Fibroblast of skin of abdomen (primary cell): ENCODE data around the gene ADGRF1. TPM values are rescaled to one million over a fixed set of nuclear protein-coding genes. Genes with fewer than 3 reads are reported as not detected.
"Not testable (repeated sequence)": the region's sequence is repeated elsewhere in the genome, so short reads cannot be mapped to it uniquely, and the experiment has no call there.

Experiments used
- DNase-seq: peaks from one replicate; pipeline ENCODE4 v3.0.0-alpha.2; 2013
- polyA plus RNA-seq, 2 experiments: library from polyadenylated mRNA; unstranded; fragments of 120-200 nt; gene quantifications; one replicate each; pipeline ENCODE4 v1.2.1, GENCODE V29; 2013; ENCODE audit not compliant: insufficient read length in 2 of 2

ADGRF1 gene
- not detected for polyA plus RNA-seq (2013, experiment 1 of 2; ENCODE audit: insufficient read length)
- 0.01 TPM for polyA plus RNA-seq (2013, experiment 2 of 2; ENCODE audit: insufficient read length)

DNA sequence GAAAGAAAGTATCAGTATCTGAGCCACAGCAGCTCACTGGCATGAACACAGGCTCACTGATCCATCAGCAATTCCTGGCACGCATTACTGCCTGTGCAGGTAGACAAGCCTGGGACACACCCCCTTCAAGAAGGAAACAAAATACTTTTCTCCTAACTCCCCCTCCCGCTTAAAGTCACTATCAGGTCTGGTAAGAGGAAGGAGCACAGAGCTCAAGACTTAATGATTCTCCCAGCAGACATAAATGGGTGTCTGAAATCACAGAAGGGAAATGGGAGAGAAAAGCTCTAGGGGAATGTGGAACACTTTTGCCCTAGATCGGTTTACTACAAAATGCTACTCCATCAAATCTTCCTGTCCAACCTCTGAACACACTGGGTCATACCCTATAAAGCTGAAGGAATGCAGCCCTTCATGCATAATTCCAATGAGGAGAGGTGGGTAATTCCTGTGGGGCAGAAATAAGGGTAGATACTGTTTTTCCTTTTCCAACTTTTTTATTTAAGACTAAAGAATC is at the start of gene ADGRF1:
ADGRF1 (minus strand) TSS at position 58 of the 517 bp plus-strand sequence. CDS start 13,271 bp downstream, outside the sequence.
- DNase-seq: no peak

DNA sequence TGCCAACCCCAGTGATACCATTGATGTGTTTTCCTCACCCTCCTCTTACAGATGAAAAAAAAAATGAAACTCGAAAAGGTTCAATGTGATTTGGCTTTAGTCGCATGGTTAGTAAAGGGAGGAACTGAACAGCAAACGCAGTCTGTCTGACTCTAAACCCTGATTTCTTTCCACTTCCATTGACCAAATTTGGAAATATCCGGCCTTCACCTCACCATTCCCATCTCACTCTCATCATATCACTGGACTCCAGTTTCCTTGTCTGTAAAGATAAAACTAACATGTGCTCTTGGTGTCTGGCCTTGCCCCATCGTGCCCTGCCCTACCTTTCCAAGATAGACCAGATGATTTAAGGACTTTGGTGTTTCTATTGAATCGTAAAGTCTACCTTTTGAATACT is 48.7 kb upstream of the ADGRF1 start:
- DNase-seq: no peak

DNA sequence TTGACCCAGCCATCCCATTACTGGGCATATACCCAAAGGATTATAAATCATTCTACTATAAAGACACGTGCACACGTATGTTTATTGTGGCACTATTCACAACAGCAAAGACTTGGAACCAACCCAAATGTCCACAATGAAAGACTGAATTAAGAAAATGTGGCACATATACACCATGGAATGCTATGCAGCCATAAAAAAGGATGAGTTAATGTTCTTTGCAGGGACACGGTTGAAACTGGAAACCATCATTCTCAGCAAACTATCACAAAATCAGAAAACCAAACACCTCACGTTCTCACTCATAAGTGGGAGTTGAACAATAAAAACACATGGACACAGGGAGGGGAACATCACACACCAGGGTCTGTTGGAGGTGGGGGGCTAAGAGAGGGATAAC is 47.3 kb upstream of the ADGRF1 start:
- DNase-seq: not testable (repeated sequence)

DNA sequence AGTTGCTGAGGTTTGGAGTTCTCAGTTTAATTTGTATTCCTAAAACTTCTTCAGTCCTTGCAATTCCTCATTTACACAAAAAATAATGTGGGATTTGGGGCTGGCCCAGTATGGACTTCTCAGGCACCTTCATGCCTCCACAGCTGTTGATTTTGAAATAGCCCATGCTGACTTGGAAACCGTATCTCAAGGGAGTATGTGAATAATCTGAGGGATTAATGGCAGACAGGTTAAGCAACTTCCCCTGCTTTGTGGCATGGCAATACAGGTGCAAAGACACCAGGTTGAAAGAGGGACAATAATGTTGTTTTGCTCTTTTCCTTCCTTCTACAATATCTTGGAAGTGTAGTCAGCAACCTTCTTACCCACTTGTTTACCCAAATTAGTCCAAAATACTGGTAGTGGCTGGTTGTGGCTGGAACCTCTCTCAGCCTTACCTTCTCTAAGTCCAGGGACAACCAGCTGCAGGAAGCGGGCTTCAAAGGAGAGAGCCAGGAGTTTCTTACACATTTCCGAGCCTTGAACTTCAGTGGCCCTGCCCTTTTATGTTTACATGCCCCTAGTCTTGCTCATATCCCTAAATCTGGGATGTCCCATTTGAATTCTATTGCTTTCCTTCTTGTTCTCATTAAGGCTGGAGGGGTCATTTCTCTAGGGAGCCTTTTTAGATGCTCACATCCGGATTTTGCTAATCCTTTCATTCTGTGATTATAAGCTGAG is 44.1 kb upstream of the ADGRF1 start:
- DNase-seq: no peak

DNA sequence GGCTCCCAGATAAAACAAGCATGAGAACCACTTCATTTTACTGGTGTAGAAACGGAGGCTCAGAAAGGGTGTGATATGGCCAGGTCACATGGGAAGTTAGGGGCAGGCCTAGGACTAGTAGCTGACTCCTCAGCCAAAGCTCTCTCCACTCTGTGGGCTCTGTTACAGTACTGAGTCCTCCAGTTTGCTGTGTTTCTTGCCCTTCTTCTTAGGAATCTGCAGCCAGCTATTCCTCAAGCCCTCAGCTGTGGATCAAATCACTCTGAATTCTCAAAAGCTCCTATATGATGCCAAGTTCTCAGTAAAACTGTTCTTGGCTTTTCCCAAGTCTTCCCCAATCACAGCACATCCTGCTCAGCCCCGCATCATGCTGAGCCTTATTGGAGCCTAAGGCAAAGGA is 42.5 kb upstream of the ADGRF1 start:
- DNase-seq: no peak

DNA sequence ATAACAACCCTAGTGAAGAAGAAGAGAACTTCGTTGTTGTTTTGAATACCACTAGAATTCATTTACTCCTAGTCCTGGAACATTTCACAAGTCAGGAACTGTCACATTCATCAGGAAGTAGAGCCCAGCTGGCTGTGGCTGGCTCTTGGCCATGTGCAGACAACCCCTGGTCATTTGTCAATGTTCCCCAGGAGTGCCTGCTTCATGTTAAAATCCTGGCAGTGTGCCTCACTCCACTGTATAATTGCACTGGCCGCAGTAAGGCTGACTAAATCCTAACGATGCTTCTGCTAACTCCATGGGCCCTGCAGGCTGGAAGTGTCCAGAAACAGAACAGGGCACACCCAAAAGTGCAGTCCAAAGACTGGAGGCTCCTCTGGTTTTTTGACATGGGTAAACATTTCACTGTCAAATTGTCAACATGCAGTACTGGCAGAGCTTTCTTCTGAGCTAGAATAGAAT is 41.5 kb upstream of the ADGRF1 start:
- peak; percentile 83 for DNase-seq

DNA sequence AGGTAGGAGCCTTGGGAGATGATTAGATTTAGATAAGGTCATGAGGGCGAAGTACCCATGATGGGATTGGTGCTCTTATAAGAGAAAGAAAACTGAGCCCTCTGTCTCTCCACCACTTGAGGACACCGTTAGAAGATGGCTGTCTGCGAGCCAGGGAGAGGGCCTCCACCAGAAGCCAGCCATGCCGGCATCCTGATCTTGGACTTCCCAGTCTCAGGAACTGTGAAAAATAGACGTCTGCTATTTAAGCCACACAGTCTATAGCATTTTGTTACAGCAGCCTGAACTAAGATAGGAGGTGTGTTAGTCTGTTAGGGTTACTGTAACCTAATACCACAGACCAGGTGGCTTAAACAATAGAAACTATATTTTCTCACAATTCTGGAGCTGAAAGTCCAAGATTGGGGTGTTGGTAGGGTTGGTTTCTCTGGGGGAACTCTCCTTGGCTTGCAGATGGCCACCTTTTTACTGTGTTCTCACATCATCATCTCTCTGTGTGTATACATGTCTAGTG is 38.0 kb upstream of the ADGRF1 start:
- DNase-seq: no peak

DNA sequence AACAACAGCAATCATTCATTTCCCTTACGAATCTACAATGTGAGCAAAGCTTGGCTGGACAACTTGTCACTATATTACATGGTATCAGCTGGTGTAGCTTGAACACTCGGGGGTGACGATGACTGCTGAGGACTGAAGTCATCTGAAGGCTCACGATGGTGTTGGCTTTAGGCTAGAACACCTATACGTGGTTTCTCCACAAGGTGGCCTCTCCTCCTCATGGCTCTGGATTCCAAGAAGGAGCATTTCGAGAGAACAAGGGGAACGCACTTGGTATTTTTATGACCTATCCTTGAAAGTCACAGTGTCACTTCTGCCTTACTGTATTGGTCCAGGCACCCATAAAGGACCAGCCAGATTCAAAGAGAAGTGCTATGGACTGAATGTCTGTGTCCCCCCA is 37.5 kb upstream of the ADGRF1 start:
- no peak for DNase-seq

DNA sequence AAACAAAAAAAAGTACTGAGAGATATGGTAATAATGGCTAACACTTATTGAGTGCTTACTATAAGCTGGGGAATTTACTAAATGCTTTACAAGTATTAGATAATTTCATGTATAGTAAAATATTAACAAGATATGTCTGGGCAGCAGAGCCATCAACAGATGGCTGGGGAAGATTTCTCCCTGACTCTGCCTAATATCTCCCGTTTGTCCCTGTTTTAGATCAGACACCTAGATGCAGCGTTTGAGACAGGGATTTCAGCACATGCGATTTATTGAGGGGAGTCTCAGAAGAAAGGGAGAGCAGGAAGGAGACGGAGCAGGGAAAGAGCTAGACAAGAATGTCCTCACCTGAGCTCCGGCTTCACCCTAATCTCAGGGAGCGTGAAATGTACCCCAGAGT is 36.9 kb upstream of the ADGRF1 start:
- no peak for DNase-seq

DNA sequence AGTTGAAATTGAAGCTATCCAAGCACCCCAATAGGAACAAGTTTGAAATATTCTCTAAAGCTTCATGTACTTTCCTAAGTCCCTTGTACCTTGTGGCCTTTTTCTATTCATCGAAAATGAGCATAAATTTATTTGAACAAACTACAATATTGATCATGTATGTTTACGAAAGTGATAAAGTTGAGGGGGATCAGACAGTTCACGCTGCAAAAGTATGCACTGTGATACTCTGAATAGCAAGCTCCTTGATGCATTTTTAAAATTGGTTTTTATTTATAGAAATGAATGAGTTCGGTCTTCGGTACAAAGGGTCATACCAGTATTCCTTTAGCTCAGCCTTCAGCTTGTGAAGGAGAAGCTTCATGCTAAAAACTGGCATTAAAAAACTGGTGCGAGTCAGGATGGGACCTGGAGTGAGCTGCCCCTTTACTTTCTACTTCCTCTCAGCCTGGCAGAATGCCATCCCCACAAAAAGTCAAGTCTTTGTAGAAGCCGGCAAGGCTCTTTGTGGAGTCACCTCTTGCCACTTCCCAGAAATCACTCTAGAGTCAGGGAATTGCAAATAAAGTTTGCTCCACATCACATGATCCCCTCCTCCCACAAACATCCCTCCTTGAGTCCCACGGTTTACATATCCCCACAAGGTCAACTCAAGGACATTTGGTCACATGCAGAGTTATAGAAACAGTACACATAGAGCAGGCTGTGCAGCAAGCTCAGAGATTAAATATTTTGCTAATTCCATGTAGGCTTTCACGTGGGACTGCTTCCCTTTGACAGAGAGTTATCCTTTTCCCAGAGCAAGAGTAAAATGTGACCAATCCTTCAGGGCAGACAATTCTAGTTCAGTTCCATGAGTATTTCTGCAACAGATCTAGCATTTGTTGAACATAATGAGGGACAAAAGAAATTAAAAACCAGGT is 34.6 kb upstream of the ADGRF1 start:
- no peak for DNase-seq

DNA sequence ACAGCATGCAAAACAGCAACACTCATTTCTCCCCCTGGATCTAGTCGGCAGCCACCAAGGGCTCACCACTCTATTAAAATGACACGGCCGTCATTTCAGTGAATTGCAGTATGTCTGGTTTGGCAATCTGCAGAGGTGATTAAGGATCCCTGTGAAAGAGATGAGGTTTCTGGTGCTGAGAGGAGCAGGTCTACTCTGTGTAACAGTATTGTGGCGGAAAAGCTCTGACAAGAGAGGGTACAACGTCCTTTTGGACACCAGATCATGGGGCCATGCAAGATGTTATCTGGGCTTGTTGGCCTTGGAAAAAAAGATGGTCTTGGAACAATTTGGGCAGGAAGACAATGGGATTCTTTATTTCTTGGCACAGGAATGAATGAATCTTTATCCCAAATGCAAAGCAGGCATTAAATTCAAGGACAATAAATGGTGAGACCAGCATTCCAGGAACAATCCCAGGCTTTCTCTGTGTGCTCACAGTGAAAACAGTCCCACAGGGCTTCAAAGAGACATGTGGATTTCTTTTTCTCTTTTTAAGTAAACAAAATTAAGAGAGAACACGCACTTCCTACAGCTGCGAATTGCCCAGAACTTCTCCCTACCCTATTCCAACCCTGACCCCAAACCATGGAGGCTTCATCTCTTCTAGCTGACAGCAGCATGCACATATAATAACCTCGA is 33.7 kb upstream of the ADGRF1 start:
- no peak for DNase-seq

DNA sequence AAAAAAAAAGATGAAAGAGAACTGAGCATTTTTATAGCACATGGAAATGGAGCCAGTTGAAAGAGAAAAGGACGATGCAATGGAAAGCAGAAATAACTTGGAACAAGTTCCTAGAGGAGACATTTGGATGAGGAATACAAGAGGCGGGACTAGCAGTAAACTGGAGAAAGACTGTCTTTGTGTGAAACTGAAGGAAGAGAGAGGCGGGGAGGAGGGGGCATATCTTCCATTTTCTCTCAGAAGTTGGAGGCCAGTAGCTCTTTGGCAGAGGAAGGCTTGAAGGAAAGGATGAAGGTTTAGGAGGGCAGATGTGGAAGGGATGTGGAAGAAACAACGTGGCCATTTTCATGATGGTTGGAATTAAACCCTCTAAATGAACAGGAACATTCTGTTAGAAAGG is 33.0 kb upstream of the ADGRF1 start:
- no peak for DNase-seq

DNA sequence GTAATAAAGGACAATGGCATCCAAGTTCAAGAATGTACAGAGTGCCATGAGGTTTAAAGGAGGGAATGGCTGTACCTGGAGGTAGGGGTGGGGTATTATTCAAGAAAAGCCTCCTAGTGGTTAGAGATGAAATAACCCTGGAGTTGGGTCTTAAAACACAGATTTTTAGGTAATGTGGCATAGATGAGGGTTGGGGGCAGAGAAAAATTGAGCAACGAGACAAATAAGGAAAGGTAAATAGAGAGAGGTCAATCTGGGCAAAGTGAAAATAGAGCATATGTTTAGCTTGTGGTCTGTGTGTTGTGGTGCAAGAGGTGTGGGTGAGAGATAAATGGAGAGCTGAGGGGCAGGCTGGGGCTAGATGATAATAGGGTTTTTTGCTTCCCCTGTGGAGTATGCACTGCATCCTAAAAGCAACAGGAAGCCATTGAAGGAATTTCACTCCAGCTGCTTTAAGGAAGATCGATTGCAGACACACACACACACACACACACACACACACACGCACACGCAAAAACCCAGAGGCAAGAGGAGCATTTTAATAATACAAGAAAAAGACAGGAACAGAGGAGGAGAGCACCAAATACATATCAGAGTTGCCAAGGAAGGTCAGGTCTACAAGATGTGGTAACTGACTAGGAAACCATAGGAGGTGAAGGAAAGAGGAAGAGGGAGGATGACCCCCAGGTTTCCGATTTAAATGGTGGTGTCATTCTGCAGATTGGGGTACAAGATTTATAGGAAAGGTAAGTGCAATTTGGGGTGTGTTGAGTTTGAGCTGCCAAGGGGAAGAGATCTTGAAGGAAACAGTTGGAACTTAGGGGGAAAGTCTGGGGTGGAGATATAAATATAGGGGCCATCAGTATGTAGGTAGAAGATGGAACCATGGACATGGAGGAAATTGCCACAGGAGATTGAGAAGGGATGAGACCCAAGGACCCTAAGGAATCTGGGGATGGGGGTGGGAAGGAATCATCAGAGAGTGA is 31.3 kb upstream of the ADGRF1 start:
- no peak for DNase-seq

DNA sequence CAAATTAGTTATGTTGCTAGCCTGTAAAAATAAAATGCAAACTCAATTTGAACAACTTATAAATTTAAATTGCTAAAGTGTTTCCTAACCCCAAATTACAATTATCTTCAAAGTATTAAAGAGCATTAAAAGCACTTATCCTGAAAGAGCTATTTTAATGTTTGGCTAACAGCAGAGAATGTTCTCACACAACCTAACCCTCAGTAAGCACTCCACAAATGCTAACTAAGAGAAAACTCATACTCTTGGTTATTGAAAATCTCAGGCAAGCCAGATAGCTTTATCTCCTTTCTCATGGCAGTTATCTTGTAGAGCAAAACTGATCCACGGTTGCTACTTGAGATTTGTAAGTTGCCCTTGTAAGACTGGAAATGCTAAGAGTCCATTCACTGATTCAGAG is 30.5 kb upstream of the ADGRF1 start:
- DNase-seq: no peak

DNA sequence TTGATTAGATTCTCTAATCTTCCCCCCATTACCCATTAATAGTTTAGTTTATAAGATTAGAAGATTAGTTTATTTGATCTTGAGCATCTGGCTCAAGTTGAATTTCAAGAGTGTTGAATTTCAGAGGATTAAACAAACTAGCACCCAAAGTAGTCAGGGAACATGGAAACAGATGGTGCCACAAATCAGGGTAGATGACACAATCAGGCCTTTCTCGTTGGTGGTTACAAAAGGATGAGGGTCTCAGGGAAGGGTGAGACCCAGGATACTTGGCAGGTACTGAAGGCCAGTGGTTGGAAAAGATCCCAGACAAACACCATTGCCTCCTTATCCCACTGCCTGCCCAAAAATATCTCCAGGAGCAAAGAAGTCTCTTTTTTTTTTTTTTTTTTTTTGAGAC is 29.5 kb upstream of the ADGRF1 start:
- DNase-seq: no peak

DNA sequence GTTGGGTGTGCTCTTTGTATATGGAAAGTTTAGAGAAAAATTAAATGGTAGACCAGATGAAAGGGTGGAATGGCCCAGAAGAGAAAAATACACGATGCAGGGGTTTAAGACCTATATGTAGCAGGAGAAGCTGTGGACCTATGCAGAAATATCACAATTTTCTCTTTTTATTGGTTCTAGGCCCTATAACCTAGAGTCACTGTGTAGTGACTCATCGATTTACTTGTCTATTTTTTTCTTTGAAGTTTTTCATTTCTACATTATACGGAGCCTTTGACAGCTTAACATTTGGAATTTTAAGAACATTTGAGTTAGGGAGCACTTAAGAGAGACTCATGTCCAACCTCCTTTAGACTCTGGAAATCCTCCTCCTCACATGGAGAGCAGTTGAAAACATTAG is 28.3 kb upstream of the ADGRF1 start:
- DNase-seq: no peak

DNA sequence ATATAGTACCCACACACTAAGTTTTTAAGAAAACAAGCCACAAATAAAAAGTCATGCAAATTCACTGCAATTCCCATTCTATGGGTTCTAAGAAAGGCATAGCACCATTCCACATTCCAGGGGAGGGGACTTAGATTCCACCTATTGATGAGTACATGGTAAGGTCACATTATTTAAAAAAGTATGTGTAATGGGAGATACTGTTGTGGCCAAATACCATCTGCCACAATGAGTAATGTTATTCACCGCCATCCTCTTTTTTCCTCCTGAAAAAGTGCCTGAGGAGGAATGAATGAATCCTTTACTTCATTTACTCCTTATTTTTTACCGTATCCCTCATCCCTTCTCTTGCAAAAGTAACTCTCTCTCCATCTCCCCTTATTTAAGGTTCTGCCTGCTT is 27.0 kb upstream of the ADGRF1 start:
- DNase-seq: no peak

DNA sequence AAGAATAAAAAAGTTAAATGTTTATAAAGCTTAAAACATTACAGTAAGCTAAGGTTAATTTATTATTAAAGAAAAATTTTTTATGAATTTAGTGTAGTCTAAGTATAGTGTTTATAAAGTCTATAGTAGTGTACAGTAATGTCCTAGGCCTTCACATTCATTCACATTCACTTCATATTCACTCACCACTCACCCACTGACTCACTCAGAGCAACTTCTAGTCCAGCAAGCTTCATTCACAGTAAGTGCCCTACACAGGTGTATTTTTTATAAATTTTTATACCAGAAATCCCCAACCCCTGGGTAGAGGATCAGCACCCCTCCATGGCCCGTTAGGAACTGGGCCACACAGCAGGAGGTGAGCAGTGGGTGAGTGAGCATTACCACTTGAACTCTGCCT is 24.3 kb upstream of the ADGRF1 start:
- no peak for DNase-seq

DNA sequence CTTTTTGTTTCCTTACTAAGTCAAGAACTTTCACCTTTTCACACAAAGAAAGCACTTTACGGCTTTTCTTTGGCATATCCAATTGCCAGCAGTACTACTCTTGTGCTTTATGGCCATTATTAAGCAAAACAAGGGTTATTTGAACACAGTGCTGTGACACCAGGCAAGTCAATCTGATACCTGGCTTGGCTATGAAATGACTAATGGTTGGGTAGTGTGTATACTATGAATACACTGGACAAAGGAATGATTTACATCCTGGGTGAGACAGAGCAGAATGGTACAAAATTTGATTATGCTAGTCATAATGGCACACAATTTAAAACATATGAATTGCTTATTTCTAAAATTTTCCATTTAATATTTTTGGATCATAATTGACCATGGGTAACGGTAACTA is 22.1 kb upstream of the ADGRF1 start:
- no peak for DNase-seq

DNA sequence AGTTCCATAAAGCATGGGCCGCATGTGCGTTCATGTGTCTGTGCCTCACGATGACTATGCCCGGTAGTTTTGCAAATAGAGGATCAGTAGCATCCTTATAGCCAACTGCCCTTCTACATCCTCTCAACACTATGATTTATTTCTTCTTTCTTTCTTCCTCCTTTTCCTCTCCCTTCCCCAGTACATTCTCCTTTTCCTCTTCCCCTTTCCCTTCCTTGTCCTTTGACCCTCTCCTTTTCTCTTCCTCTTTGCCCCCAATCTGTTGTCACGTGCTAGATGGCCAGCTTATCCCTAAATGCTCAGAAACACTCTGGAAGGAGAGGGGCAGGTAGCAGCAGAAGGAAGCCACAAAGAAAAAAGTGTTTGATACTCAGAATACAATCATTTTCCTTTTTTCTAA is 20.2 kb upstream of the ADGRF1 start:
- DNase-seq: no peak
